Measurements from ENCODE around the gene THAP11. TPM values are rescaled to one million over a fixed set of nuclear protein-coding genes. Genes with fewer than 3 reads are reported as not detected.
"Not testable (repeated sequence)": the region's sequence is repeated elsewhere in the genome, so short reads cannot be mapped to it uniquely, and the experiment has no call there.

Gene THAP11
- total RNA-seq, 1 experiment from 2014 or later: 46.5 TPM

- Mint-ChIP-seq H3K27me3 (ENCODE audit: low read depth) (no peaks in the 10 kb centered on the region), H3K9me3 (no peaks in the 10 kb centered on the region), H3K27ac (peak overlapping the region; percentile 57), H3K4me1 (peaks cover 19% of the 10 kb centered on the region), H3K4me3 (no peak overlapping the region), H3K36me3 (peaks cover 38% of the 10 kb centered on the region)
- TF ChIP-seq IRF2 (CRISPR knock-in tag; IDR thresholded peaks at IDR 0.05; ENCODE audit: borderline replicate concordance, low read depth) (no peak), ZNF232 (CRISPR knock-in tag; IDR thresholded peaks at IDR 0.05) (no peak), MAX (CRISPR knock-in tag; IDR thresholded peaks at IDR 0.05) (no peak), TEAD1 (CRISPR knock-in tag; IDR thresholded peaks at IDR 0.05) (no peak), GRHL2 (CRISPR knock-in tag; IDR thresholded peaks at IDR 0.05; ENCODE audit: insufficient replicate concordance, severe bottlenecking) (no peak), ZNF396 (CRISPR knock-in tag; IDR thresholded peaks at IDR 0.05; ENCODE audit: borderline replicate concordance) (no peak)
- no peak for DNase-seq (ENCODE audit: low spot score)
- ChIA-PET POLR2A (no interaction called here), CTCF (interaction anchor here (2.3 to 2.7 kb wide), 3 partner anchors 22 to 48 kb away, joined by 9 to 15 read pairs (median 14); partner anchors contain the start of gene NRN1L)
- ATAC-seq: no peak
Measured at GRCh38 chr16:67861877-67862276, 19.8 kb downstream of the THAP11 start.

GRCh38 chr16:67862623-67863583, 20.8 kb downstream of the THAP11 start:
- no peaks in the 10 kb centered on the region for H3K9me3 Mint-ChIP-seq
- H3K4me1 Mint-ChIP-seq: peaks cover 9% of the 10 kb centered on the region
- ChIA-PET CTCF (interaction anchor here (0.6 to 2.7 kb wide), 8 partner anchors 19 to 190 kb away, joined by 3 to 15 read pairs (median 8); partner anchors contain the start of genes GFOD2 and NRN1L), POLR2A (no interaction called here)
- ATAC-seq (peak; percentile 28), DNase-seq (ENCODE audit: low spot score) (no peak)
- peaks cover 40% of the 10 kb centered on the region for H3K36me3 Mint-ChIP-seq
- H3K4me3 Mint-ChIP-seq: no peak overlapping the region
- peak overlapping the region; percentile 55 for H3K27ac Mint-ChIP-seq
- no peaks in the 10 kb centered on the region for H3K27me3 Mint-ChIP-seq (ENCODE audit: low read depth)
- no peak for TF ChIP-seq CBFB (CRISPR knock-in tag; IDR thresholded peaks at IDR 0.05; ENCODE audit: low read depth)
- TF ChIP-seq ZNF416 (CRISPR knock-in tag; IDR thresholded peaks at IDR 0.05): no peak
- TF ChIP-seq ZNF263 (CRISPR knock-in tag; IDR thresholded peaks at IDR 0.05; ENCODE audit: low read depth): no peak
- TF ChIP-seq CTCF (IDR thresholded peaks at IDR 0.05): no peak
- TF ChIP-seq E2F4 (CRISPR knock-in tag; IDR thresholded peaks at IDR 0.05; ENCODE audit: borderline replicate concordance, low read depth): no peak
- no peak for TF ChIP-seq STAT6 (CRISPR knock-in tag; conservative IDR thresholded peaks at IDR 0.05; ENCODE audit: low read depth)

- POLR2A ChIA-PET; DNase-seq (ENCODE audit: low spot score); H3K27ac Mint-ChIP-seq; H3K9me3 Mint-ChIP-seq; H3K4me3 Mint-ChIP-seq; H3K4me1 Mint-ChIP-seq; H3K27me3 Mint-ChIP-seq (ENCODE audit: low read depth); ATAC-seq: not testable (repeated sequence)
- peaks cover 41% of the 10 kb centered on the region for H3K36me3 Mint-ChIP-seq
- CTCF ChIA-PET: interaction anchor here (0.6 to 2.6 kb wide), 5 partner anchors 20 to 50 kb away, joined by 3 to 15 read pairs (median 9); partner anchors contain the start of gene NRN1L
Measured at GRCh38 chr16:67864044-67864443, 21.9 kb downstream of the THAP11 start.
